NCI-H2107 (cell line): ENCODE results near the gene PRR16.
"Not testable (repeated sequence)": the region's sequence is repeated elsewhere in the genome, so short reads cannot be mapped to it uniquely, and the experiment has no call there.

Experiments used
- DNase-seq: peaks from one replicate; lab custom pipeline; 2025; lab: John Stamatoyannopoulos, UW

The PRR16 gene

DNA sequence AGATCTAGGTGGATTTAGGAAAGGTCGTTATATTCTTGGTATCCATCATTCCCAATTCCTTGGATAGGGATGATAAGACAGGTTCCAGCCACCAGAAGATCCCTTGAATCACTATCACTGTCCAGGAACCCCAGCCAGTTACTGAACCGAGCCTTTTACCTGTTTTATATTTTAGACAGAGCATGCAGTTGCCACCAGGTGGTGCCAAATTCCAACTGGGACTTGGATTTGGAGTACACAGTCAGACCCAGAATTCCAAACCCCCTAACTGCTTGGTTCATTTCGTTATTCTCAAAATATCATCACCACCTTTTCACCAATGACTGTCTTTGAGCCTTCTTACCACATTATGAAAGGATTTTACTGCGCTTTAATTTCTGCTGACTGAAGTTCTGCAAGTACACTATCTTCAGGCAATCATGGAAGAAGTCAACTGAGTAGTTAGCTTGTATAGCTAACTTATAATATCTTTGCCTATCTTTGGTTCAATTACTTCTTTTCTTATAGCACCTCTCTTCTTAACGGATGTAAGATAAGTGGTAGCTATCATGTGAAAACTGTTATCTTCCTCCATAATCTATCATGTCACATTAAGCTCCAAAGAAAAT, 191.8 kb downstream of the PRR16 start:
- no peak for DNase-seq

DNA sequence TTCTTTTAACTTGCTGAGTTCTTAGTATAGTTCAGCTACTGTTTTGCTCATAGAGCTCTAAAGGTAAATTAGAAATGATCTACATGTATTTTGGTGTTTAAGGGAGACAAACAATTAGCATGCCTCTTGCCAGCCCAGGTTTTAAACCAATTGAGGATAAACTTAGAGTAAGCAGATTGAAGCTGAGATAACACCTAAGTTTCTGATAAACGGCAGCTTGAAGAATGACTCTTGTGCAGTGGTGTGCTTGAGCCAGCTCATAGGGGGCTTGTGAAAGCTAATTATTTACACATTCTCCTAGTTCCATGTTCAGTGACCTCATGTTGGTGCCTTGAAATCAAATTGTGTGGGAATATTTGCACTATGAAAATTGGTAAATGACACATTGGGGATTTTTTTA, 193.0 kb downstream of the PRR16 start:
- DNase-seq, result no peak

DNA sequence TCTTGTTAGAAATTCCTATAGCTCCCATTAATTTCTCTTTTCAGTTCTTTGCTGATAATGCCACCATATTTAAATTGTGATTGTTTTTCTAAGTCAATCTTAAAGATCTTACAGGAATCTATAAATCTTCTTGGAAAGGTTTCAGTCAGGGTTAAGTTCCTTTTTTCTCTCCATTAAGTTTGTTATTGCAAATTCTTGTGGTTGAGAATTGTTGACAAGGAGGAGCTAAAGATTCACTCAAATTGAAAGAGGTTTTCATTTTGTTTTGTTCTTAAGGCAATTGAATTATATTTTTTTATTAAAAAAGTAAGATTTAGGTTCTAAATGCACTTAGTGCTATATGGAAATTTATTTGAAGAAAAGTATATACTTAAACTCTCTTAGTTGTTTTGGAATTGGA, 213.4 kb downstream of the PRR16 start:
- DNase-seq, result no peak

DNA sequence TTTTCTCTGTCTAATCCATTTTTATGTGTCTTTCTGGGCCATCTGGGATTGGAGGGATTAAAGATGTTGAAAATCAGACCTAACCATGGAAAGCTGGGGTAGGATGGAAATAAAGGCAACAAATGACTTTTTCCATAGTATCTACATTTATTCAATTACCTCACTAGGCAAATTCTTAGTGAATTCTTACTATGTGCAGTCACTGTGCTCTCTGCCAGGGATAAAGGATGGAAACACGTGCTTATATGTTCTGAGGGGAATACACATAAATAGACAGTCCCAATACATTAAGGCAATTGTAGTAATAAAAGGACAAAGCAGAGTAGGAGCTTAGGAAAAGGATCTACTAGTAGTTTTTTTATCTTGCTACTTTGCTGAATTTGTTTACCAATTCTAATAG, 214.2 kb downstream of the PRR16 start:
- DNase-seq, result no peak

DNA sequence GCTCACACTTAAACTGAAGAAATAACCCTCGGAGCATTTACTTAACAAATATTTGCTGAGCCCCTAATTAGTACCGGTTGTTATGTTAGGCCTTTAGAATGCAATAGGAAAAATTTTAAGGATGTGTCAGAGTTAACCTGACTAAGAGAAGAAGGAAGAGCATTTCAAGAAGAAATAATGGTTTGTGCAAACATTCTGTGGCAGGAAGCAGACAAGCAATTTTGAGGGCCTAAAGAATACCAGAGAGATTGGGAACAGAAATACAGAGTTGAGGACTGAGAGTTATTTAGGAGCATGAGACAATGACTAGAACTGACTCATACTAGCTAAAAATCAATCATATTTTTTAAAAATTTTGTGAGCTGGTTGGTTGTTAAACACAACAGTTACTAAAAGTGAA, 218.8 kb downstream of the PRR16 start:
- DNase-seq, result no peak

DNA sequence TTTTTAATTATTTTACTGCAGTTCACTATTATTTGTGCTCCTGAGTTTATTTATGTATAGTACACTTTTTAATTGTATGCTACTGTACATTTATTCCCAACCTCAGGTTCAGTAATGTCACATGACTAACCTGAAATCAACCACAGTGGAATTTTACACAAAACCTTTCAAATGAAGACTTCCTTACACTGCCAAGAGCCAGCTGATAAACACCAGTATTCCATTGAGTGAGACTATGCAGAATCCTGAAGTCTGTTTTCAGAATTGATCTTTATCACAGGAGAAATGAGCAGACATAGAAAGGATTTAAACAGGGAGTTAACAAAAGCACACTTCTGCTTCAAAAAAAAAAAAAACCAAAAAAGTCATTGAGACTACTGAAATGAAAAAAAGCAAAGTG, 219.5 kb downstream of the PRR16 start:
- no peak for DNase-seq

DNA sequence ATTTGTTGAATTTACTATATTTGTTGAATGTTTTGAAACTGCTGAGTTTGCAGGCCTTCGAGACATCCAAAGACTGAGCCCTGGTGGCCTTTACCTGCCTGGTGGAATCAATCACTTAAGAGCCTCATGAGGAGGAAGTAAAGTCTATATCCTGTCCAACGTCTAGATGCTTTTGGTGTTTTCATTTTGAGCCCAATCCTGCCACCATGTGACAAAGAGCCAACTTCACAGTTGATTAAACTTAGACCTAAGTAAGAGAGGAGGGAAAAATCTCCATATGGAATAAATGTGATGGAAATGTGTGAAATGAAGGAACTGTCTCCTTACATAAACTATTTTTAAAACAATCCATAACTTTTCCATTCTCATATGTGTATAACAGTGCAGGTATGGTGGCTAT, 220.1 kb downstream of the PRR16 start:
- DNase-seq, result no peak

DNA sequence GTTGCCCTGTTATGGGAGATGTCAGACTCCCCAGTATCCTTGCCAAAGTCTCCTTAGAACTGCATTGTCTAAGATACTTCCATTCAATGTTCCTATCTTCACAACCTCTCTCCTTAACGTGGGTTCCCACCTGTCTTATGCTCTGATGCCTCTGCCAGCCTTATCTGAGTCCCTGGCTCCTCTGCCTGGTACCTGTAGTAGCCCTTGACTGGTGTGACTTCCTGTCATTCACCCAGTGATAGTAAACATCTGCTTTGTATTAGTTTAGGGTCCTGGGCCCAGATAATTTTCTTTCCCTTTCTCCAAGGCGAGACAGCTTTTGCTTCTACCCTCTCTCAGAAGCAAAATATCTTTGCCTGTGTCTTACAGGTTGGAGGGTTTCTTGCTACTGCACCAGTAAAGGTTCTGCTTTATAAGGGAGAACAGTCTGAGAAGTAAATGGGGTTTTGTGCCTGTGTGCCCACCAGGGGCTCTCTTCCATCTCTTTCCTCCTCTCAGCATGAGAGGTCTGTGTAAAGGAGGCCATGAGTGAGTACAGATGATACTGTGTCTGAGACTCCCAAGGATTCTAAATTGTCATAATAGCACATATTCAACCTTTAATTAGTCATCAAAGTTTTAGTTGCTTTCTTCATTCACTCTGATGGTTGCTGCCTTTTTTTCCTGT, 220.8 kb downstream of the PRR16 start:
- no peak for DNase-seq

DNA sequence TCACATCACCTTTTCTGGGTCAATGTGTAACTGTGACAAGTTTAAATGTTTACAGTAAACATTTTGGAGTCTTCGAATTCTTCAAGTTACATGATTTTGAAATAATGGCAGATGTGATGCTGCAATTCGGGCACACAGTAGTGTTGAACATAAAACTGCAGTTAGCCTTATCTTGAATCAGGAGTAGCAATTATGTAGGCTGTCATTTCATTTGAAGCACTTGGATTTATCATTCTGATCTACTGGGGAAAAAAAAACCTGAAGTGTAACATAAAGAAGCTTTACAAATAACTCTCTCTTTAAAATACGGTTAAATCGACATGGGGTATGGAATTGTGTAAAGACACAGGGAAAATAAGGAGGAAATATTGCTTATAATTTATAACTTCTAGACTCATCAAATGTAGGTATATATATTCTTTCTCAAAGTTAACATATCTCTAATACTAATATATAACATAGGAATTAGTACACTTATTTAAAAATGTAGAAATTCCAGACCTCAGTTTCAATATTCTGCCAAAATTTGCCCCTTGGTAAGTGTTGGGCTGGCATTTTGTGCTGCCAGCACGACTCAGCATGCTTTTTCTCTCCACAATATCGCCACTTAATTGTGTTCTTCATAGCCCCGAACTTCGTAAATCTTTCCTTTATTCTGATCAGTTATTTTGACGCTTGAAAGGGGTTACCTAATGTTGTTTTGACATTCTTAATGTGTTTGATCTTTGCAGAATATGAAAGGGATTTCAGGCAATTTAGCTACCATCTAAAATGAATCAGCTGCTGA, 226.7 kb downstream of the PRR16 start:
- DNase-seq, result no peak

DNA sequence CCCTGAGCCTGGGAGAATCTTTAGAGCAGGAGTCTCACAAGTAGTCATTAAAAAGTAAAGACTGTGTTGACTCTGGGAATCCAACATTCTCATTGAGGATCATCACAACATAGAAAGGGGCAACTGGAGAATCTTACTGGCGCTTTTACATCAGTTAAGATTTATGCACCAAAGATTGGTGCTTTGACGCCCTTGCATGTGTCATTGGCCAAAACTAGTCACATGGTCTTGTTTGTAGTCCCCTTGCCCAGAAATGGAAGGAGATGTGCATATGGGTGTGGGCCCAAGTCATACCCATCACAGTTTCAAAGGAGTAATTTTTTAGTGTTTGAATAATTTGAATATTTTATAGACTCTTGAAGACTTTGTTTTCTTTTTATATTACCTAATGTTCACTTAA, 228.2 kb downstream of the PRR16 start:
- no peak for DNase-seq

DNA sequence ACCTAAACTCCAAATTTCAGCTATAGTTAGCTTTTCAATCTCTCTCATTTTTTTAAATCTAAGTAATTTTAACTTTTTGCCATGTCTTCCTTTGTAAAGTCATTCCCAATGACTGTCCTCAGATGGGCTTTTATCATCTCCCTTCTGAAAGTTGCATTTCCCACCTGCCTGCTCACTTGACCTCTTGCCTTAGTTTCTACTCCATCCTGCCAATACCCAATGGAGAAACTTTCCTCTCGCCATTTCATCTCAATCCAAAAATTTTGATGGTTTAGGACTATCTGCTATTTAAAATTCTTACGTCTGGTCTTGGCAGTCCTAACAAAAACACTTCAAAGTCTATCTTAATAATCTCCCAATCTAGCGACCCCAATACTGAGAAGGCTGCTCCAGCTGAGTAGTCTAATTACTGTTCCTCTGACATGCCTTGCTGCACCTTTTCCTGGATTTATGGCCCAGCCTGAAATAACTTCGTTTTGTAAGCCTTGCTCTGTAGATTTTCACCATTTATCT, 231.3 kb downstream of the PRR16 start:
- DNase-seq, result no peak

DNA sequence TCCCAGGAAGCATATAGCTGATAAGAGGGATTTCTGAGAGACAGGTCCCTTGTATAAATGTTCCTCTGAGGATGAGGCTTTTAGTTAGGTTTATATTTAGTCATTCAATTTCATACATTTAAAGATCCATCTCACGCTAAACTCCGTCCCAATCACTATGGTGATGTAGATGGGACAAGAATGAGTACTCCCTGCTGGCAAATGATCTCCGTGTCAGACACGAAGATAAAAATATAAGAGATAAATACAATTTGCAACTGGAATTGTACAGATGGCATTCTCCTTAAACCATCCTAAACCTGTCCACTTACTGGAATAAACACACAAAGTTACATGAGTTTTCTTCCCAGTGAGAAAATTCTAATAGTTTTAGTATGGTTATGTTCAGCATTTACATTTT, 233.0 kb downstream of the PRR16 start:
- no peak for DNase-seq

DNA sequence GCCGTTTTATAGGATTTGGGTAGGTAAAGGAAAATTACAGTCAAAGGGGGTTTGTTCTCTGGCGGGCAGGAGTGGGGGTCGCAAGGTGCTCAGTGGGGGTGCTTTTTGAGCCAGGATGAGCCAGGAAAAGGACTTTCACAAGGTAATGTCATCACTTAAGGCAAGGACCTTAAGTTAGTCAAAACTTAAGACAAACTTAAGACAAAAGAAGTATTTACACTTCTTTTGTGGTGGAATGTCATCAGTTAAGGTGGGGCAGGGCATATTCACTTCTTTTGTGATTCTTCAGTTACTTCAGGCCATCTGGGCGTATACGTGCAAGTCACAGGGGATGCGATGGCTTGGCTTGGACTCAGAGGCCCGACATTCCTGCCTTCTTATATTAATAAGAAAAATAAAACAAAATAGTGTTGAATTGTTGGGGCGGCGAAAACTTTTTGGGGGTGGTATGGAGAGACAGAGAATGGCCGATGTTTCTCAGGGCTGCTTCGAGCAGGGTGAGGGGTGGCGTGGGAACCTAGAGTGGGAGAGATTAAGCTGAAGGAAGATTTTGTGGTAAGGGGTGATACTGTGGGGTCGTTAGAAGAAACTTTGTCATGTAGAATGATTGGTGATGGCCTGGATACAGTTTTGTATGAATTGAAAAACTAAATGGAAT, 233.7 kb downstream of the PRR16 start:
- DNase-seq, result not testable (repeated sequence)

DNA sequence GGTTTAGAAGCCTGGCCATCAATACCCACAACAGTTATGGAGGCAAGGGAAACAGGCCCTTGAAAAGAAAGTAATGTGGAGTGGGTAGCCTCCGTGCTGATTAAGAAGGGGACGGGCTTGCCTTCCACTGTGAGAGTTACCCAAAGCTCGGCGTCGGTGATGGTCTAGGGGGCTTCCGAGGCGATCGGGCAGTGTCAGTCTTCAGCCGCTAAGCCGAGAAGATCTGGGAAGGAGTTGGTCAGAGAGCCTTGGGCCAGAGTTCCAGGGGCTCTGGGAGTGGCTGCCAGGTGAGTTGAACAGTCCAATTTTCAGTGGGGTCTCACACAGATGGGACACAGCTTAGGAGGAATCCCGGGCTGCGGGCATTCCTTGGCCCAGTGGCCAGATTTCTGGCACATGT, 236.6 kb downstream of the PRR16 start:
- not testable (repeated sequence) for DNase-seq

DNA sequence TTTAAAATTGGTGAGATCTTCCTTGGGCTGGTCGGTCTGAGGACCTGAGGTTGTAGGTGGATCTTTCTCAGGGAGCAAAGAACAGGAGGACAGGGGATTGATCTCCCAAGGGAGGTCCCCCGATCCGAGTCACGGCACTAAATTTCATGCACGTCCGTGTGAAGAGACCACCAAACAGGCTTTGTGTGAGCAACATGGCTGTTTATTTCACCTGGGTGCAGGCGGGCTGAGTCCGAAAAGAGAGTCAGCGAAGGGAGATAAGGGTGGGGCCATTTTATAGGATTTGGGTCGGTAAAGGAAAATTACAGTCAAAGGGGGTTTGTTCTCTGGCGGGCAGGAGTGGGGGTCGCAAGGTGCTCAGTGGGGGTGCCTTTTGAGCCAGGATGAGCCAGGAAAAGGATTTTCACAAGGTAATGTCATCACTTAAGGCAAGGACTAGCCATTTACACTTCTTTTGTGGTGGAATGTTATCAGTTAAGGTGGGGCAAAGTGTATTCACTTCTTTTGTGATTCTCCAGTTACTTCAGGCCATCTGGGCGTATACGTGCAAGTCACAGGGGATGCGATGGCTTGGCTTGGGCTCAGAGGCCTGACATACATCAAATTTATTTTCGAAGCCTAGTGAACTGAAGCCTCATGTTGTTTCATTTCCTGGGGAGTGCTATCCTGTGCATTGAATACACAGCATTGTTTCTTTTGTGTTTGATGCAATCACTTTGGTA, 238.9 kb downstream of the PRR16 start:
- DNase-seq, result not testable (repeated sequence)

DNA sequence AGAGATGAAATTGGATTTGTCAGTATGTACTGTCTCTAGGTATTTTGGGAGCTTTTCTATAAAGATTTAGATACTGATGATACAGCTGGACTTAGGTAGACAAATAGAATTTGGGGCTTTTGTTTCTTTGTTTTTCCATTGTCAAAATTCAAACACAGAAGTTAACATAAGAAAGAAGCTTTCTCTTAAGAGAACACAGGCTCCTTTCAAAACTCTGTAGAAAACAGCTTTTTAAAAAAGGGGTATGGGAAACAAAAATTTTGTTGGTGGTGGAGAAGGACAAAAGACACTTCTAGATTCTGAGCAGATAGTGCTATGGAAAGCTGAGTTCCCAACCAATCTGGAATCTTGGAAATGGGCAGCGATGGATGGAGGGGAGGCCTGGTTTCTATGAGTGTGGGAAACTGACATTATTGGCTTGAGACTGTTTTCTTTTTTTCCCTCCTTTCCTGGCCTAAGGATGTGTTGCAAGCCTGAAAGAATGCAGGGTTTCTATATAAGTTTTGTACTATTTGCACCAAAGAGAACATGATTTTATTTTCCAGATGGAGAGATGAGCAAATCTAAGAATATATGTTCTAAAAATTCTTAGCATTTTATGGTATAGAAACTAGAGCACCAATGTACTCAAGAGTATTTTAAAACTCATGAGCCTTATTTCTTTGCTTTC, 240.0 kb downstream of the PRR16 start:
- no peak for DNase-seq

DNA sequence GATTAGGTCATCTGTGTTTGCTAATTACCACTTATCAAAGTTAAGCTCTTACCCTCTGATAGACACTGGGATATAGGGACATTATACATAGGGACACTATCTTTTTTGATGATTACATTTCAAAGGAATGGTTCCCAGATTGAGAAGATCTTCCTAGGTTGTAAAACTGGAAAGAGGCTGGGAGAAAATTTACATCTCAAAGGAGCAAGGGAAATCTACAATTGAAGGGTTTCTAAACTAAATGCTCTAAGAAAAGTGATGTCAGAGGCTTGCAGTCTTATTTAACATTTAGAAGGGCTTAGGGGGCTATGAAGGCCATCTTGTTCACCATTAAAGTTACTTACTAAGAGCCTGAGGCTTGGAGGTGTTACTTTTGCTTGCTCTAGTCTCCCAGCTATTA, 242.8 kb downstream of the PRR16 start:
- no peak for DNase-seq

DNA sequence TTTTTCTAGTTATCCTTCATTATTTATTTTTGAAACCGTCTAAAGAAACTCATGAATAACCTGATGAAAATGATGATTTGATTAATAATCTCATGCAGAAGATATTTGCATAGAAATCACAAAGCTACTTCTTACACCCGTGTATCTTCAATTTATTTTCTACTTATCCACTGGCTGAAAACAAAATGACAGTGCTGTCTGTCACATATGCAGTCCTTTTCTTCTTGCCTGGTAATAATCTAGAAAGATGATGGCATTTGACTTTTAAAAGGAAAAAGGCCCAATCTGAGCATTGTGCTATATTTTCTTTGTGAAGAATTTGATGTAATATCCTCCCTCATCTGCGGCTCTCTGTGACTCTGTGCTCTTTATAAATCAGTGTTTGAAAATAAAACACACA, 253.3 kb downstream of the PRR16 start:
- no peak for DNase-seq

DNA sequence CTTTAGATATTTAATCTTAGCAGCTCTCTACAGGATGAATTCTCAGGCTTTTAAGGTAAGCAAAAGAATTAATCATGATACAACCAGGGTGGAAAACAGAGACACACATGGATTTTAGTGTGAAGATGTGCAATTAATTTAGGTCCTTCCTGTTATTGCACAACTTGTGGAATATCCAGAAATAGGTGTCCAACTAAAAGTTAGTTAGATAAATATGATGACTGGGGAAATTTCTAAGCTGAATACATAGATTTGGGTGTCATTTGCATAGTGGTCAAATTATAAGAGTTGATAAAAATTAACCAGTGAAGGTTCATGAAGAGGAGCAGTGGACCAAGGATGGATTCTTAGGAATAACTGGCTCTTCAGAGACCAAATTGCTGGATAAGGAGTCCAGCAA, 266.1 kb downstream of the PRR16 start:
- DNase-seq, result no peak

DNA sequence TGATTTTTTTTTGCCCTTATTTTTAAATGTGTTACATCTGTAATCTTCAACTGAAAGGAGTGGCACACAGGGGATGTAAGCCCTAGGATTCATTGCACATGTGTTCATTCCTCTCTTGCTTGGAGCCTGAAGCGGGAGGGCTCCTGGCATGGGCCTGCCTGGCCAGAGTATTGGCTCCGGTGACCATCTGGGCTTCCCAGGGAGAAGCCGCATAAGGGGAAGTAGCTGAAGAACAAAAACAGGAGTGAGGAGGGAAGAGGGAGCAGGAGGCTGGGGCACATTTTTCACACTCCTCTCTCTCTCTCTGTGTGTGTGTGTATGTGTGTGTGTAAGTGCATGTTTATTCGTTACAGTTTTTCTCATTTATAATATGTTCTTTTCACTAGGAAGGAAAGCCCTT, 269.9 kb downstream of the PRR16 start:
- DNase-seq, result no peak

DNA sequence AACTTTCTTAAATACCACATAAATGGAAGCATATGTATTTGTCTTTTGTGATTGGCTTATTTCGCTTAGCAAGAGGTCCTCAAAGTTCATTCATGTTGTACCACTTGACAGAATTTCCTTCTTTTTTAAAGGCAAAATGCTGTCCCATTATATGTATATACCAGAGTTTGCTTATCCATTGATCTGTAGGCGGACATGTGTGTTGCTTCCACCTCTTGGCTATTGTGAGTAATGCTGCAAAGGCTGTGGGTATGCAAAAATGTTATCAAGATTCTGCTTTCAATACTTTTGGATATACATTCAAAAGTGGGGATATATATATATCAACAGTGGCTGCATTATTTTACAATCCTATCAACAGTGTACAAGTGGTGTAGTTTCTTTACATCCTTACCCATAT, 271.0 kb downstream of the PRR16 start:
- no peak for DNase-seq
